Naive thymus-derived CD8-positive, alpha-beta T cell (primary cell): ENCODE data around the gene ALK. TPM values are rescaled to one million over a fixed set of nuclear protein-coding genes. Genes with fewer than 3 reads are reported as not detected.

Experiments
- ATAC-seq, 2 donors: fragments of 150-1000 bp; cut with Tn5 transposase in 1 of 2; sonication (Bioruptor Pico), chemical (Tn5 transposase) in 1 of 2; 1 replicate in 1 of 2; 2 replicates in 1 of 2; pipeline ENCODE4 v1.10.0; 2021; ENCODE audit warnings: mild to moderate bottlenecking in 2 of 2, moderate library complexity in 2 of 2
- POLR2A ChIA-PET: fragments of 350-600 bp; sonication (Branson Sonifier 250); formaldehyde crosslinking; loops from one replicate; lab custom pipeline; 2021; ENCODE audit warnings: antibody characterized with exemption; lab: Charles Lee
- DNase-seq, 10 donors: peaks; one replicate each; pipeline versions ENCODE4 v3.0.0 to v3.0.0-alpha.2; 2020 to 2022
- H3K27ac Mint-ChIP-seq, 10 donors: one replicate each; pipeline ENCODE4 v1.8.0; 2020 to 2022; ENCODE audit warnings: mild to moderate bottlenecking in 10 of 10, mixed read lengths in 10 of 10, moderate library complexity in 4 of 10, inconsistent platforms in 1 of 10
- H3K27me3 Mint-ChIP-seq, 5 donors: one replicate each; pipeline ENCODE4 v1.8.0; 2021 to 2022; ENCODE audit warnings: mixed read lengths in 5 of 5
- H3K36me3 Mint-ChIP-seq, 3 donors: one replicate each; pipeline ENCODE4 v1.8.0; 2020 to 2022; ENCODE audit warnings: mixed read lengths in 3 of 3, mild to moderate bottlenecking in 2 of 3, inconsistent platforms in 1 of 3
- H3K4me1 Mint-ChIP-seq, 4 donors: one replicate each; pipeline ENCODE4 v1.8.0; 2021 to 2022; ENCODE audit warnings: mixed read lengths in 4 of 4
- H3K4me3 Mint-ChIP-seq, 10 donors: one replicate each; pipeline ENCODE4 v1.8.0; 2020 to 2022; ENCODE audit warnings: mild to moderate bottlenecking in 10 of 10, mixed read lengths in 10 of 10, moderate library complexity in 6 of 10, inconsistent platforms in 1 of 10
- H3K9me3 Mint-ChIP-seq, 9 donors: one replicate each; pipeline ENCODE4 v1.8.0; 2020 to 2022; ENCODE audit warnings: mixed read lengths in 9 of 9, mild to moderate bottlenecking in 3 of 9, inconsistent platforms in 1 of 9, moderate library complexity in 1 of 9
- polyA plus RNA-seq, 3 donors: library from polyadenylated mRNA; unstranded; fragments of 300-500 nt; fragmentation: Illumina TruSeq; gene quantifications; one replicate each; pipeline ENCODE4 v1.2.3, GENCODE V29; 2021
- total RNA-seq, 8 experiments: library from RNA in 2 of 8; stranded (reverse) in 2 of 8; gene quantifications; one replicate each; pipeline ENCODE4 v1.2.3 and lab custom pipeline; 2021 to 2026

Gene ALK
- total and polyA plus RNA-seq, 5 experiments from 2014 or later: 0.10 TPM; not detected in 4

GRCh38 chr2:29898999-29899398 lies 22.4 kb downstream of the ALK start:
- ATAC-seq: no peak
- Mint-ChIP-seq H3K4me1 (no peaks in the 10 kb centered on the region), H3K4me3 (no peak overlapping the region)

GRCh38 chr2:29894822-29895614 lies 26.4 kb downstream of the ALK start:
- Mint-ChIP-seq H3K4me1 (peaks cover 0 to 1% (median 0%) of the 10 kb centered on the region in 4 donors), H3K27me3 (peaks cover 15 to 62% (median 39%) of the 10 kb centered on the region in 5 donors), H3K4me3 (no peak overlapping the region), H3K9me3 (no peaks in the 10 kb centered on the region), H3K36me3 (no peaks in the 10 kb centered on the region), H3K27ac (no peak overlapping the region)
- POLR2A ChIA-PET: no interaction called here
- DNase-seq (no peak), ATAC-seq (no peak)

More at GRCh38 chr2:29898999-29899398, 22.4 kb downstream of the ALK start:
- POLR2A ChIA-PET: no interaction called here
- H3K27me3 Mint-ChIP-seq: peaks cover 26 to 65% (median 45%) of the 10 kb centered on the region in 5 donors
- H3K36me3 Mint-ChIP-seq: no peaks in the 10 kb centered on the region
- no peak overlapping the region for H3K27ac Mint-ChIP-seq
- no peak for DNase-seq
- no peaks in the 10 kb centered on the region for H3K9me3 Mint-ChIP-seq

GRCh38 chr2:29892585-29893259 lies 28.7 kb downstream of the ALK start:
- Mint-ChIP-seq H3K27ac (peak overlapping the region in 1 of 10 donors; percentile 71), H3K4me1 (peaks cover 0 to 1% (median 0%) of the 10 kb centered on the region in 4 donors), H3K27me3 (peaks cover 11 to 59% (median 30%) of the 10 kb centered on the region in 5 donors), H3K4me3 (no peak overlapping the region), H3K9me3 (no peaks in the 10 kb centered on the region), H3K36me3 (no peaks in the 10 kb centered on the region)
- ATAC-seq: no peak
- POLR2A ChIA-PET: no interaction called here
- no peak for DNase-seq

GRCh38 chr2:29881089-29881730 lies 40.2 kb downstream of the ALK start:
- no peak for DNase-seq
- no peak overlapping the region for H3K27ac Mint-ChIP-seq
- peaks cover 9 to 36% (median 17%) of the 10 kb centered on the region in 5 donors for H3K27me3 Mint-ChIP-seq
- no peaks in the 10 kb centered on the region for H3K36me3 Mint-ChIP-seq
- peaks cover 0 to 11% (median 0%) of the 10 kb centered on the region in 9 donors for H3K9me3 Mint-ChIP-seq
- POLR2A ChIA-PET: no interaction called here
- ATAC-seq: no peak
- no peak overlapping the region for H3K4me3 Mint-ChIP-seq
- no peaks in the 10 kb centered on the region for H3K4me1 Mint-ChIP-seq

- ATAC-seq (no peak), DNase-seq (no peak)
- Mint-ChIP-seq H3K36me3 (no peaks in the 10 kb centered on the region), H3K4me3 (no peak overlapping the region), H3K4me1 (no peaks in the 10 kb centered on the region), H3K27ac (no peak overlapping the region), H3K9me3 (peaks cover 0 to 8% (median 0%) of the 10 kb centered on the region in 9 donors), H3K27me3 (peaks cover 12 to 36% (median 17%) of the 10 kb centered on the region in 5 donors)
- POLR2A ChIA-PET: no interaction called here
Measured at GRCh38 chr2:29880084-29880483, 41.3 kb downstream of the ALK start.

GRCh38 chr2:29879456-29879855 lies 41.9 kb downstream of the ALK start:
- POLR2A ChIA-PET: no interaction called here
- Mint-ChIP-seq H3K27ac (no peak overlapping the region), H3K36me3 (no peaks in the 10 kb centered on the region), H3K27me3 (peaks cover 12 to 36% (median 16%) of the 10 kb centered on the region in 5 donors), H3K9me3 (peaks cover 0 to 5% (median 0%) of the 10 kb centered on the region in 9 donors), H3K4me3 (no peak overlapping the region), H3K4me1 (no peaks in the 10 kb centered on the region)
- no peak for ATAC-seq
- DNase-seq: no peak

GRCh38 chr2:29878898-29879297 lies 42.5 kb downstream of the ALK start:
- H3K9me3 Mint-ChIP-seq: peaks cover 0 to 4% (median 0%) of the 10 kb centered on the region in 9 donors
- no peaks in the 10 kb centered on the region for H3K4me1 Mint-ChIP-seq
- no peak overlapping the region for H3K27ac Mint-ChIP-seq
- no peak for ATAC-seq
- H3K4me3 Mint-ChIP-seq: no peak overlapping the region
- POLR2A ChIA-PET: no interaction called here
- no peak for DNase-seq
- H3K36me3 Mint-ChIP-seq: no peaks in the 10 kb centered on the region
- H3K27me3 Mint-ChIP-seq: peaks cover 10 to 36% (median 16%) of the 10 kb centered on the region in 5 donors

- Mint-ChIP-seq H3K27me3 (peaks cover 6 to 24% (median 14%) of the 10 kb centered on the region in 5 donors), H3K4me1 (no peaks in the 10 kb centered on the region), H3K4me3 (no peak overlapping the region), H3K9me3 (peaks cover 0 to 4% (median 0%) of the 10 kb centered on the region in 9 donors), H3K27ac (no peak overlapping the region), H3K36me3 (no peaks in the 10 kb centered on the region)
- ATAC-seq: no peak
- POLR2A ChIA-PET: no interaction called here
- DNase-seq: no peak
Measured at GRCh38 chr2:29876374-29876773, 45.0 kb downstream of the ALK start.

GRCh38 chr2:29874745-29875144 lies 46.6 kb downstream of the ALK start:
- no peak for DNase-seq
- H3K27ac Mint-ChIP-seq: no peak overlapping the region
- peaks cover 6 to 17% (median 11%) of the 10 kb centered on the region in 5 donors for H3K27me3 Mint-ChIP-seq
- no peak for ATAC-seq
- H3K4me1 Mint-ChIP-seq: no peaks in the 10 kb centered on the region
- H3K36me3 Mint-ChIP-seq: no peaks in the 10 kb centered on the region
- POLR2A ChIA-PET: no interaction called here
- peaks cover 0 to 6% (median 0%) of the 10 kb centered on the region in 9 donors for H3K9me3 Mint-ChIP-seq
- no peak overlapping the region for H3K4me3 Mint-ChIP-seq

GRCh38 chr2:29872870-29873269 lies 48.5 kb downstream of the ALK start:
- DNase-seq (no peak), ATAC-seq (no peak)
- H3K27ac Mint-ChIP-seq: no peak overlapping the region
- POLR2A ChIA-PET: no interaction called here
- no peaks in the 10 kb centered on the region for H3K36me3 Mint-ChIP-seq
- H3K9me3 Mint-ChIP-seq: peaks cover 0 to 3% (median 0%) of the 10 kb centered on the region in 9 donors
- peaks cover 7 to 18% (median 11%) of the 10 kb centered on the region in 5 donors for H3K27me3 Mint-ChIP-seq
- no peak overlapping the region for H3K4me3 Mint-ChIP-seq
- no peaks in the 10 kb centered on the region for H3K4me1 Mint-ChIP-seq

- H3K9me3 Mint-ChIP-seq: peaks cover 0 to 9% (median 0%) of the 10 kb centered on the region in 9 donors
Measured at GRCh38 chr2:29871541-29871940, 49.8 kb downstream of the ALK start.

GRCh38 chr2:29865512-29865911 lies 55.9 kb downstream of the ALK start:
- ATAC-seq (no peak), DNase-seq (no peak)
- Mint-ChIP-seq H3K36me3 (no peaks in the 10 kb centered on the region), H3K4me3 (no peak overlapping the region), H3K27me3 (peaks cover 18 to 40% (median 35%) of the 10 kb centered on the region in 5 donors), H3K9me3 (peaks cover 0 to 9% (median 0%) of the 10 kb centered on the region in 9 donors), H3K4me1 (no peaks in the 10 kb centered on the region), H3K27ac (no peak overlapping the region)
- POLR2A ChIA-PET: no interaction called here

More at GRCh38 chr2:29871541-29871940, 49.8 kb downstream of the ALK start:
- ATAC-seq (no peak), DNase-seq (no peak)
- Mint-ChIP-seq H3K27ac (no peak overlapping the region), H3K4me1 (no peaks in the 10 kb centered on the region), H3K36me3 (no peaks in the 10 kb centered on the region), H3K4me3 (no peak overlapping the region), H3K27me3 (peaks cover 11 to 21% (median 18%) of the 10 kb centered on the region in 5 donors)
- POLR2A ChIA-PET: no interaction called here

GRCh38 chr2:29864988-29865387 lies 56.4 kb downstream of the ALK start:
- Mint-ChIP-seq H3K9me3 (peaks cover 0 to 11% (median 0%) of the 10 kb centered on the region in 9 donors), H3K36me3 (no peaks in the 10 kb centered on the region), H3K4me1 (no peaks in the 10 kb centered on the region), H3K27me3 (peaks cover 18 to 45% (median 37%) of the 10 kb centered on the region in 5 donors), H3K27ac (no peak overlapping the region), H3K4me3 (no peak overlapping the region)
- ATAC-seq: no peak
- POLR2A ChIA-PET: no interaction called here
- no peak for DNase-seq
